Loucy (cell line): ENCODE results near the gene MIA2.

Source experiments
- H2AFZ ChIP-seq: fragments of 200-600 bp; sonication (generic); 2 replicates; pipeline ENCODE4 v1.6.0; 2016; ENCODE audit warnings: antibody characterized with exemption, mild to moderate bottlenecking, low read length, moderate library complexity
- H3F3A ChIP-seq: fragments of 200-600 bp; 2 replicates; pipeline ENCODE4 v1.6.0; 2016; ENCODE audit warnings: antibody characterized with exemption, low read depth, mild to moderate bottlenecking
- H3K27me3 ChIP-seq: fragments of 200-600 bp; sonication (generic); 2 replicates; pipeline ENCODE4 v1.6.1; 2014; ENCODE audit warnings: low read length, mild to moderate bottlenecking; ENCODE audit not compliant: insufficient read depth, poor library complexity, severe bottlenecking
- H3K36me3 ChIP-seq: fragments of 200-600 bp; sonication (generic); 2 replicates; pipeline ENCODE4 v1.6.1; 2016; ENCODE audit warnings: low read length; ENCODE audit not compliant: insufficient read depth
- H3K4me1 ChIP-seq: fragments of 200-600 bp; sonication (generic); 2 replicates; pipeline ENCODE4 v1.5.1; 2014; ENCODE audit warnings: low read length, mild to moderate bottlenecking; ENCODE audit not compliant: insufficient read depth, poor library complexity, severe bottlenecking
- H3K4me2 ChIP-seq: fragments of 200-600 bp; sonication (generic); 2 replicates; pipeline ENCODE4 v1.6.0; 2014; ENCODE audit warnings: antibody characterized with exemption, low read length, low read depth, mild to moderate bottlenecking; ENCODE audit not compliant: poor library complexity, severe bottlenecking
- H3K4me3 ChIP-seq: fragments of 200-600 bp; sonication (generic); 2 replicates; pipeline ENCODE4 v1.5.1; 2014; ENCODE audit warnings: low read length, mild to moderate bottlenecking, mixed read lengths; ENCODE audit not compliant: poor library complexity, severe bottlenecking
- H3K79me2 ChIP-seq: fragments of 200-600 bp; sonication (generic); 2 replicates; pipeline ENCODE4 v1.6.1; 2014; ENCODE audit warnings: low read length; ENCODE audit not compliant: insufficient read depth
- H3K9ac ChIP-seq: fragments of 200-600 bp; sonication (generic); 2 replicates; pipeline ENCODE4 v1.6.0; 2014; ENCODE audit warnings: mild to moderate bottlenecking, low read depth, low read length, moderate library complexity; ENCODE audit not compliant: poor library complexity, severe bottlenecking
- H3K9me2 ChIP-seq: fragments of 200-600 bp; sonication (generic); replicated peaks from 2 replicates; pipeline ENCODE4 v1.6.1; 2016; ENCODE audit warnings: low read depth, low read length, mixed read lengths
- H3K9me3 ChIP-seq: fragments of 200-600 bp; sonication (generic); 2 replicates; pipeline ENCODE4 v1.6.1; 2014; ENCODE audit warnings: mild to moderate bottlenecking, antibody characterized with exemption, low read length, low read depth; ENCODE audit not compliant: insufficient read depth
- H4K20me1 ChIP-seq: fragments of 200-600 bp; sonication (generic); 2 replicates; pipeline ENCODE4 v1.6.0; 2014; ENCODE audit warnings: antibody characterized with exemption, low read length, mild to moderate bottlenecking; ENCODE audit not compliant: insufficient read depth, poor library complexity, severe bottlenecking
- EZH2phosphoT487 ChIP-seq: fragments of 200-600 bp; IDR thresholded peaks from 2 replicates; pipeline ENCODE4 v1.6.1; 2018; ENCODE audit warnings: antibody characterized with exemption, mild to moderate bottlenecking, moderate library complexity, borderline replicate concordance
- TF ChIP-seq, protein P1 (sequence below): fragments of 200-600 bp; sonication (generic); conservative IDR thresholded peaks from 2 replicates; pipeline ENCODE4 v1.5.1; 2014; ENCODE audit warnings: mild to moderate bottlenecking, antibody characterized with exemption, low read length

MIA2 gene

DNA sequence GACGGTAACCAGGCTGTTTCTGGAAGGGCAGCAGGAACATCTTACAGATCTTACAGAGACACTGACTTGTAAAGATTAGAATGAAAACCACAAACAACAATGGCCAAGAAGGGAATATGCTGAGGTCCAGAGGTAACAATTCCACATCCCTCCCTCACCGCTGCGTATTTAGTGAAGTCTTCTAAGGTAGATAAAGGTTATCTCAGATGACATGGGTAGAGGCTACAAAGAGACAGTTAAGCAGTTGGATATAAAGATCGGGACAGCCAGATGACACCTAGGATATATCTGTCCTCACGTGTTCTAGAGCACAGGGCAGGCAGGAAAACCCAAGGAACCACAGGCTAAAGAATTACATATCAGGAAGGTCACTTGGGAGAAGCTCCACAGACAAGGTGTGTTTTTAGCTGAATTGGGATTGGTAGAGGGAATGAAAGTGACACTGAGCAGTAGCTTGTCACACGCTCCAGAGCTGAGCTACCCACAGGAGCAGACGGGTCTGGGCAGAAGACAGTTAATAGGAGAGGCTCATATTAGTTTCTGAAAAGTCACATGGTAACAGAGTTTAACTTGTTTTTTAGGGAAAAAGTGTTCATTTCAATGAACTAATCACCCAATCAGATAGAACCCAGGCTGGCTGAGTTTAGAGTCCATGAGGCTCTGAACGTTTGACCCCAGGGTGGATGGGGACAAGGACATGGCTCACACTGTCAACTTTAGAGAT, 83.3 kb downstream of the MIA2 start:
- H3K9me3 ChIP-seq, result no peaks in the 10 kb centered on the region
- peaks cover 24% of the 10 kb centered on the region; the same call in 1 of the 2 replicates for H3K36me3 ChIP-seq
- H3K4me2 ChIP-seq, result no peak overlapping the region
- no peak overlapping the region for H3K4me3 ChIP-seq
- no peaks in the 10 kb centered on the region for H3K4me1 ChIP-seq
- H3K27me3 ChIP-seq, result no peaks in the 10 kb centered on the region
- no peak overlapping the region for H3K9ac ChIP-seq
- H4K20me1 ChIP-seq, result no peaks in the 10 kb centered on the region
- no peak for TF ChIP-seq EZH2phosphoT487
- TF ChIP-seq, protein P1, sequence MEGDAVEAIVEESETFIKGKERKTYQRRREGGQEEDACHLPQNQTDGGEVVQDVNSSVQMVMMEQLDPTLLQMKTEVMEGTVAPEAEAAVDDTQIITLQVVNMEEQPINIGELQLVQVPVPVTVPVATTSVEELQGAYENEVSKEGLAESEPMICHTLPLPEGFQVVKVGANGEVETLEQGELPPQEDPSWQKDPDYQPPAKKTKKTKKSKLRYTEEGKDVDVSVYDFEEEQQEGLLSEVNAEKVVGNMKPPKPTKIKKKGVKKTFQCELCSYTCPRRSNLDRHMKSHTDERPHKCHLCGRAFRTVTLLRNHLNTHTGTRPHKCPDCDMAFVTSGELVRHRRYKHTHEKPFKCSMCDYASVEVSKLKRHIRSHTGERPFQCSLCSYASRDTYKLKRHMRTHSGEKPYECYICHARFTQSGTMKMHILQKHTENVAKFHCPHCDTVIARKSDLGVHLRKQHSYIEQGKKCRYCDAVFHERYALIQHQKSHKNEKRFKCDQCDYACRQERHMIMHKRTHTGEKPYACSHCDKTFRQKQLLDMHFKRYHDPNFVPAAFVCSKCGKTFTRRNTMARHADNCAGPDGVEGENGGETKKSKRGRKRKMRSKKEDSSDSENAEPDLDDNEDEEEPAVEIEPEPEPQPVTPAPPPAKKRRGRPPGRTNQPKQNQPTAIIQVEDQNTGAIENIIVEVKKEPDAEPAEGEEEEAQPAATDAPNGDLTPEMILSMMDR, result no peak
- no peaks in the 10 kb centered on the region for H3K9me2 ChIP-seq
- H3F3A ChIP-seq, result no peaks in the 10 kb centered on the region
- H3K79me2 ChIP-seq, result no peaks in the 10 kb centered on the region
- no peak overlapping the region for H2AFZ ChIP-seq

DNA sequence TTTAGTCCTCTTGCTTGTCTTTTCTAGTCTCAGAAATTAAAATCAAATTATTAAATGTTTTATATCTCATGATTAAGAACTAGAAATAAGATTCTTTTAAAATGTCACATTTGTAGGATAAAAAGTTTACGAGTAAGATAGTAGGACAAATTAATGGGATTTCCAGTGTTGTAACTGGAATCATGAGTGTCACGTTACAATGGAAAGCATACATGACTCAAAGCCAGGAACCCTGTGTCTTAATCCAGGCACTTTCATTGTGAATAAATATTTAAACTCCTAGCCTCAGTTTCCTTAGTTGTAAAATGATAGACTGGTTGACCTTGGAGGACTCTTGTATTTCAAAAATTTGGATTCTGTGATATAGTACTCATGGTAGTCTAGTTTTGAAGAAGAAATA, 84.9 kb downstream of the MIA2 start:
- Histone ChIP-seq H3K9ac (no peak overlapping the region), H3K9me2 (no peaks in the 10 kb centered on the region), H3K4me2 (no peak overlapping the region), H3K4me3 (no peak overlapping the region), H2AFZ (no peak overlapping the region), H3K79me2 (no peaks in the 10 kb centered on the region), H3K36me3 (peaks cover 20% of the 10 kb centered on the region; the same call in 1 of the 2 replicates), H3K4me1 (no peaks in the 10 kb centered on the region), H3K27me3 (no peaks in the 10 kb centered on the region), H4K20me1 (no peaks in the 10 kb centered on the region), H3K9me3 (no peaks in the 10 kb centered on the region), H3F3A (no peaks in the 10 kb centered on the region)
- no peak for TF ChIP-seq EZH2phosphoT487
- TF ChIP-seq, protein P1, result no peak

GRCh38 chr14:39319381-39319780, 85.7 kb downstream of the MIA2 start:
- TF ChIP-seq, protein P1, result no peak
- TF ChIP-seq EZH2phosphoT487, result no peak
- Histone ChIP-seq H4K20me1 (no peaks in the 10 kb centered on the region), H3K9me3 (no peaks in the 10 kb centered on the region), H3K79me2 (no peaks in the 10 kb centered on the region), H3F3A (no peaks in the 10 kb centered on the region), H3K4me2 (no peak overlapping the region), H3K9me2 (no peaks in the 10 kb centered on the region), H2AFZ (no peak overlapping the region), H3K27me3 (no peaks in the 10 kb centered on the region), H3K9ac (no peak overlapping the region), H3K4me1 (no peaks in the 10 kb centered on the region), H3K4me3 (no peak overlapping the region), H3K36me3 (peaks cover 25% of the 10 kb centered on the region)
